Hepatocyte (in vitro differentiated cells): ENCODE data around the gene TCEANC2. TPM values are rescaled to one million over a fixed set of nuclear protein-coding genes. Genes with fewer than 3 reads are reported as not detected.
"Not testable (repeated sequence)": the region's sequence is repeated elsewhere in the genome, so short reads cannot be mapped to it uniquely, and the experiment has no call there.

Experiments
- DNase-seq: peaks from one replicate; pipeline ENCODE4 v3.0.0-alpha.2; 2016; ENCODE audit warnings: low spot score
- H2AFZ ChIP-seq: fragments of 200-600 bp; sonication (generic); 2 replicates; pipeline ENCODE4 v1.6.0; 2016; ENCODE audit warnings: antibody characterized with exemption, mild to moderate bottlenecking
- H3K27ac ChIP-seq: fragments of 200-600 bp; sonication (generic); 2 replicates; pipeline ENCODE4 v1.5.1; 2016; ENCODE audit warnings: mild to moderate bottlenecking
- H3K27me3 ChIP-seq: fragments of 200-600 bp; sonication (generic); 2 replicates; pipeline ENCODE4 v1.6.1; 2016
- H3K36me3 ChIP-seq: fragments of 200-600 bp; sonication (generic); replicated peaks from 2 replicates; pipeline ENCODE4 v1.5.1; 2016; ENCODE audit warnings: low read depth; ENCODE audit not compliant: insufficient read depth
- H3K4me1 ChIP-seq: fragments of 200-600 bp; sonication (generic); 2 replicates; pipeline ENCODE4 v1.5.1; 2016; ENCODE audit warnings: mild to moderate bottlenecking, moderate library complexity; ENCODE audit not compliant: insufficient read depth
- H3K4me2 ChIP-seq: fragments of 200-600 bp; sonication (generic); 2 replicates; pipeline ENCODE4 v1.6.0; 2016
- H3K4me3 ChIP-seq: fragments of 200-600 bp; sonication (generic); 2 replicates; pipeline ENCODE4 v1.5.1; 2016; ENCODE audit warnings: mild to moderate bottlenecking
- H3K79me2 ChIP-seq: fragments of 200-600 bp; sonication (generic); 2 replicates; pipeline ENCODE4 v1.6.0; 2017; ENCODE audit warnings: mild to moderate bottlenecking
- H3K9me2 ChIP-seq: fragments of 200-600 bp; sonication (generic); replicated peaks from 2 replicates; pipeline ENCODE4 v1.6.0; 2017; ENCODE audit warnings: mild to moderate bottlenecking; ENCODE audit not compliant: insufficient read depth
- H3K9me3 ChIP-seq: fragments of 200-600 bp; sonication (generic); 2 replicates; pipeline ENCODE4 v1.5.1; 2016; ENCODE audit warnings: low read depth, mild to moderate bottlenecking
- H4K20me1 ChIP-seq: fragments of 200-600 bp; sonication (generic); 2 replicates; pipeline ENCODE4 v1.6.0; 2016; ENCODE audit warnings: mild to moderate bottlenecking; ENCODE audit not compliant: insufficient read depth, poor library complexity, severe bottlenecking
- EZH2 ChIP-seq: fragments of 200-600 bp; sonication (generic); IDR thresholded peaks from 2 replicates; pipeline ENCODE4 v1.6.1; 2016; ENCODE audit warnings: antibody characterized with exemption, mild to moderate bottlenecking, borderline replicate concordance
- EZH2phosphoT487 ChIP-seq: fragments of 200-600 bp; sonication (generic); IDR thresholded peaks from one replicate; pipeline ENCODE4 v1.6.1; 2018; ENCODE audit warnings: antibody characterized with exemption, mild to moderate bottlenecking, low read depth, moderate library complexity; ENCODE audit not compliant: unreplicated experiment, severe bottlenecking
- WGBS: methylation state at CpG from one replicate; pipeline ENCODE4 v1.1.6; 2016; ENCODE audit warnings: low lambda C conversion rate; ENCODE audit errors: missing lambda C conversion rate; 5-methylcytosine and 5-hydroxymethylcytosine counted together
- polyA plus RNA-seq: library from polyadenylated mRNA; unstranded; fragments of >200 nt; fragmentation: Nextera tagmentation; extraction: Ambion mirVana; gene quantifications from 2 replicates; pipeline ENCODE4 v1.2.1, GENCODE V29; 2016
- total RNA-seq: library from RNA; depleted of rRNA; stranded (reverse); fragments of >200 nt; gene quantifications from 2 replicates; pipeline ENCODE4 v1.2.3, GENCODE V29; 2014
- TF ChIP-seq, protein P1 (sequence below): fragments of 200-600 bp; sonication (generic); IDR thresholded peaks from 2 replicates; pipeline ENCODE4 v1.5.1; 2016; ENCODE audit warnings: antibody characterized with exemption, mild to moderate bottlenecking; ENCODE audit not compliant: poor library complexity

The TCEANC2 gene
- total and polyA plus RNA-seq, 2 experiments from 2014 or later, result 3.0 to 3.2 TPM

DNA sequence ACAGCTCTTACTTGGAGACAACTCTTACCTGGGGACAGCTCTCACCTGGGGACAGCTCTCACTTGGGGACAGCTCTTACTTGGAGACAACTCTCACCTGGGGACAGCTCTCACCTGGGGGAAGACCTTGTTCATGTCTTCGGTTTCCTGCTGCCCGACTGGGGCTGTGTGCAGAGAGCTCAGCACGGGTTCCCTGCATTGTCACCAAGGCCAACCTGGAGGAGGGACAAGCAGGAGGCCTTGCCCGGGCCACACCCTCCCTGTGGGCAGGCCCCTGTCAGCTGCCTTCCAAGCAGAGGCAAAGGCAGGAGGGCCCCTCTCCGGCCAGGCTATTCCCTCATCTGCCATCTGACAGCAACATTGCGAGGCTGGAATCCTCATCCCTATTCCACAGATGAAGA lies 35.4 kb upstream of the TCEANC2 start, which contains the start of gene LDLRAD1:
TSS of gene LDLRAD1 (minus strand) at position 208 of the 400 bp plus-strand sequence. CDS start at position 134, 74 bp downstream.
- Histone ChIP-seq H3K79me2 (no peaks in the 10 kb centered on the region), H3K4me1 (peaks cover 13% of the 10 kb centered on the region), H3K9me2 (no peaks in the 10 kb centered on the region), H2AFZ (no peak within 1 kb of the TSS), H4K20me1 (no peaks in the 10 kb centered on the region), H3K27ac (peak within 1 kb of the TSS; percentile 40), H3K9me3 (no peaks in the 10 kb centered on the region), H3K4me2 (peak within 1 kb of the TSS; percentile 16), H3K27me3 (no peaks in the 10 kb centered on the region), H3K4me3 (no peak within 1 kb of the TSS), H3K36me3 (no peaks in the 10 kb centered on the region)
- 50% methylated on average over 6 of the region's 6 CpGs for WGBS
- TF ChIP-seq EZH2phosphoT487 (no peak), EZH2 (no peak)
- TF ChIP-seq, protein P1, sequence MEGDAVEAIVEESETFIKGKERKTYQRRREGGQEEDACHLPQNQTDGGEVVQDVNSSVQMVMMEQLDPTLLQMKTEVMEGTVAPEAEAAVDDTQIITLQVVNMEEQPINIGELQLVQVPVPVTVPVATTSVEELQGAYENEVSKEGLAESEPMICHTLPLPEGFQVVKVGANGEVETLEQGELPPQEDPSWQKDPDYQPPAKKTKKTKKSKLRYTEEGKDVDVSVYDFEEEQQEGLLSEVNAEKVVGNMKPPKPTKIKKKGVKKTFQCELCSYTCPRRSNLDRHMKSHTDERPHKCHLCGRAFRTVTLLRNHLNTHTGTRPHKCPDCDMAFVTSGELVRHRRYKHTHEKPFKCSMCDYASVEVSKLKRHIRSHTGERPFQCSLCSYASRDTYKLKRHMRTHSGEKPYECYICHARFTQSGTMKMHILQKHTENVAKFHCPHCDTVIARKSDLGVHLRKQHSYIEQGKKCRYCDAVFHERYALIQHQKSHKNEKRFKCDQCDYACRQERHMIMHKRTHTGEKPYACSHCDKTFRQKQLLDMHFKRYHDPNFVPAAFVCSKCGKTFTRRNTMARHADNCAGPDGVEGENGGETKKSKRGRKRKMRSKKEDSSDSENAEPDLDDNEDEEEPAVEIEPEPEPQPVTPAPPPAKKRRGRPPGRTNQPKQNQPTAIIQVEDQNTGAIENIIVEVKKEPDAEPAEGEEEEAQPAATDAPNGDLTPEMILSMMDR, result no peak
- peak; percentile 66 for DNase-seq

DNA sequence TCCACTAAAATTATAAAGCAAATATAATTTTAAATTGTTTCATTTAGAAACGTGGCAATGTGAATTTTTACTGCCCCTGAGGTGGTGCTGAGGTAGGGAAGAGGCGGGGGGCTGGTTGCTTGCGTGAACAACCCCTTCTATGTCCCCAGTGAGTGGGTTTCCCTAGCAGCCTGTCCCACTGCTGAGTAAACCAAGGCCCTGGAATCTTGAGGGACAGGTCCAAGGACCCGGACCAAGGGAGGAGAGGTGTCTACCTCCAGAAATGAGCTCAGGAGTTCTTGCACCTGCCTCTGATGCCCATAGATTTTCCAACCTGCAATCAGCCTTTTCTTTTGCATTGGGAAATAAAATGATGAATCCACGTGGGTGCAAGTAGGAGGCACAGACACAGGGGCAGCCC lies 34.8 kb upstream of the TCEANC2 start:
- no peak for DNase-seq
- Histone ChIP-seq H3K79me2 (no peaks in the 10 kb centered on the region), H2AFZ (no peak overlapping the region), H3K4me2 (no peak overlapping the region), H3K9me3 (no peaks in the 10 kb centered on the region), H3K4me3 (no peak overlapping the region), H3K36me3 (no peaks in the 10 kb centered on the region), H3K4me1 (peaks cover 13% of the 10 kb centered on the region), H3K27ac (no peak overlapping the region), H3K27me3 (no peaks in the 10 kb centered on the region), H3K9me2 (no peaks in the 10 kb centered on the region), H4K20me1 (no peaks in the 10 kb centered on the region)
- TF ChIP-seq EZH2, result no peak
- TF ChIP-seq, protein P1, result no peak
- TF ChIP-seq EZH2phosphoT487, result no peak
- WGBS, result 81% methylated on average over 5 of the region's 5 CpGs

DNA sequence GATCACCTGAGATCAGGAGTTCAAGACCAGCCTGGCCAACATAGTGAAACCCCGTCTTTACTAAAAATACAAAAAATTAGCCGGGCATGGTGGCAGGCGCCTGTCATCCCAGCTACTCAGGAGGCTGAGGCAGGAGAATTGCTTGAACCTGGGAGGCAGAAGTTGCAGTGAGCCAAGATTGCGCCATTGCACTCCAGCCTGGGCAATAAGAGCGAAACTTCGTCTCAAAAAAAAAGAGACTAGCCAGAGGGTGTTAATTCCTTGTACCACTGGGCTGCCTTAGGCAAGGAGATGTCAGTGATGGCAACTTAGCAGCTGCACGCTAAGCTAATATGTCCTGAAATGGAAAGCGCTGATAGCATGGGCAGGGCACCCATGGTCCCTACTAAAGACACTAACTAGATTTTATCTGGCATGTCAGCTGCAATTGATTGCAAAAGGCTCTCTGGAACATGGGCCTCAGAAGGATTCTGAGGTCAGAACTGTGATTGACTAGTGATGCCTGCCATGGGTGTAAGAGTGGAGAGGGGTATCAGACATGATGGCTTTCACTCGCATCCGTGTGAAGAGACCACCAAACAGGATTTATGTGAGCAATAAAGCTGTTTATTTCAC lies 33.7 kb upstream of the TCEANC2 start:
- not testable (repeated sequence) for H3K36me3 ChIP-seq, H4K20me1 ChIP-seq, H3K4me3 ChIP-seq, DNase-seq, H3K27me3 ChIP-seq, H3K9me2 ChIP-seq, H3K4me2 ChIP-seq, H3K79me2 ChIP-seq, H2AFZ ChIP-seq, H3K27ac ChIP-seq, H3K9me3 ChIP-seq
- H3K4me1 ChIP-seq, result peaks cover 13% of the 10 kb centered on the region
- 91% methylated on average over 10 of the region's 10 CpGs for WGBS

DNA sequence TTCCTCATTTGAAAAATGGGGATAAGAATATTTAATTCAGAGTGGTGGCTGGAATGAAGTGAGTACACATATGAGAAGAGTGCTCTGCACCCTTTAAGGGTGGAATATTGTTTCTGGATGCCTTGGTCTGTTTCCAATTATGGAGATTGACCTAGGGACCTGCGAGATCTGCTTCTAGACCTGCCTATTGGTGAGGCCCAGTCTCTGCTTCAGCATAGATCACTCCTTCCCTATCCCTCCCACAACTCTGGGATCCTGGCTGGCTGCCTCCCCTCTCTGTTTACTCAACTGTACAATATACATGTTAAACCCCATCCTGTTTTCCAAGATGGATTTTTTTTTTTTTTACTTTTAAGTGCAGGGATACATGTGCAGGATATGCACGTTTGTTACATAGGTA lies 29.1 kb upstream of the TCEANC2 start:
- no peaks in the 10 kb centered on the region for H3K36me3 ChIP-seq
- H2AFZ ChIP-seq, result no peak overlapping the region
- H3K9me3 ChIP-seq, result no peaks in the 10 kb centered on the region
- no peaks in the 10 kb centered on the region for H3K9me2 ChIP-seq
- TF ChIP-seq, protein P1, result no peak
- TF ChIP-seq EZH2 (no peak), EZH2phosphoT487 (no peak)
- peaks cover 20% of the 10 kb centered on the region for H3K4me1 ChIP-seq
- H3K79me2 ChIP-seq, result no peaks in the 10 kb centered on the region
- no peak overlapping the region for H3K4me2 ChIP-seq
- no peak overlapping the region for H3K4me3 ChIP-seq
- H3K27me3 ChIP-seq, result no peaks in the 10 kb centered on the region
- 77% methylated on average over 2 of the region's 2 CpGs for WGBS
- no peak for DNase-seq
- H4K20me1 ChIP-seq, result no peaks in the 10 kb centered on the region
- H3K27ac ChIP-seq, result no peak overlapping the region

DNA sequence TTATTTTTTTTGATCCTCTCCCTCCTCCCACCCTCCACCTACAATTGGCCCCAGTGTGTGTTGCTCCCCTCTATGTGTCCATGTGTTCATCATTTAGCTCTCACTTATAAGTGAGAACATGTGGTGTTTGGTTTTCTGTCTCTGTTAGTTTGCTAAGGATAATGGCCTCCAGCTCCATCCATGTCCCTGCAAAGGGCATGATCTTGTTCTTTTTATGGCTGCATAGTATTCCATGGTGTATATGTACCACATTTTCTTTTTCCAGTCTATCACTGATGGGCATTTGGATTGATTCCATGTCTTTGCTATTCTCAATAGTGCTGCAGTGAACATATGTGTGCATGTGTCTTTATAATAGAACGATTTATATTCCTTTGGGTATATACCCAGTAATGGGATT lies 28.6 kb upstream of the TCEANC2 start:
- H3K4me2 ChIP-seq, DNase-seq, H4K20me1 ChIP-seq, H3K9me2 ChIP-seq, H3K4me3 ChIP-seq, H3K79me2 ChIP-seq, H3K27ac ChIP-seq, H3K9me3 ChIP-seq, H2AFZ ChIP-seq, H3K27me3 ChIP-seq, H3K36me3 ChIP-seq: not testable (repeated sequence)
- peaks cover 22% of the 10 kb centered on the region for H3K4me1 ChIP-seq
- 93% methylated on average over 1 of the region's 1 CpG for WGBS
